Body of pancreas (tissue), 4 donors: ENCODE data around the gene ZNF749. TPM values are rescaled to one million over a fixed set of nuclear protein-coding genes. Genes with fewer than 3 reads are reported as not detected.
"Not testable (repeated sequence)": the region's sequence is repeated elsewhere in the genome, so short reads cannot be mapped to it uniquely, and the experiment has no call there.

Experiments
- ATAC-seq: fragments of 150-250 bp; one replicate; pipeline ENCODE4 v1.9.1; 2016
- DNase-seq, 4 donors: peaks; one replicate each; pipeline ENCODE4 v3.0.0-alpha.2; 2019
- H3K27ac ChIP-seq, 4 donors: fragments of 200-600 bp; sonication (generic); 1 replicate in 3 of 4; 2 replicates in 1 of 4; pipeline versions ENCODE4 v1.5.1 to v1.6.1; 2016 to 2019; ENCODE audit warnings: mild to moderate bottlenecking in 1 of 4, mixed read lengths in 1 of 4, moderate library complexity in 1 of 4
- H3K27me3 ChIP-seq, 2 donors: fragments of 200-600 bp; sonication (generic); one replicate each; pipeline ENCODE4 v1.6.0; 2016; ENCODE audit warnings: mild to moderate bottlenecking in 1 of 2
- H3K36me3 ChIP-seq, 2 donors: fragments of 200-600 bp; sonication (generic); replicated peaks in 1 of 2; 2 replicates each; pipeline ENCODE4 v1.5.1; 2016; ENCODE audit warnings: low read depth in 2 of 2; ENCODE audit not compliant: insufficient read depth in 1 of 2
- H3K4me1 ChIP-seq: fragments of 200-600 bp; sonication (generic); one replicate; pipeline ENCODE4 v1.6.0; 2016
- H3K4me3 ChIP-seq, 2 donors: fragments of 200-600 bp; sonication (generic); 1 replicate in 1 of 2; 2 replicates in 1 of 2; pipeline ENCODE4 v1.5.1; 2016 to 2019
- H3K9me3 ChIP-seq, 3 donors: fragments of 200-600 bp; sonication (generic); 1 replicate in 2 of 3; 2 replicates in 1 of 3; pipeline ENCODE4 v1.5.1; 2016
- CTCF ChIP-seq, 7 experiments: fragments of 450-650 bp in 4 of 7; fragments of 200-600 bp in 3 of 7; sonication (generic) in 3 of 7; IDR thresholded peaks; one replicate each; pipeline ENCODE4 v1.5.1; 2016 to 2019; ENCODE audit warnings: antibody characterized with exemption in 7 of 7
- POLR2A ChIP-seq, 3 donors: fragments of 450-650 bp; IDR thresholded peaks; one replicate each; pipeline ENCODE4 v1.6.1; 2016; ENCODE audit warnings: antibody characterized with exemption in 3 of 3, mild to moderate bottlenecking in 2 of 3
- WGBS, 2 donors: methylation state at CpG; one replicate each; pipeline ENCODE4 v1.1.5; 2017; 5-methylcytosine and 5-hydroxymethylcytosine counted together
- intact Hi-C: fragments of 100-400 bp; cut with DNase I; formaldehyde crosslinking; loops from one replicate; pipeline ENCODE4 v1.15.1; 2023
- small RNA-seq: library from RNA; depleted of rRNA; stranded (forward); fragments of <200 nt; gene quantifications from one replicate; pipeline ENCODE3, GENCODE V24; 2016
- total RNA-seq, 2 donors: library from RNA; depleted of rRNA; stranded (reverse); fragments of >200 nt; gene quantifications; one replicate each; pipeline ENCODE4 v1.1.0, GENCODE V29; 2016

Gene ZNF749
- total RNA-seq, 2 donors from 2014 or later: 1.8 to 17.8 TPM

- intact Hi-C loops, H3K4me1 ChIP-seq, H3K27me3 ChIP-seq, H3K36me3 ChIP-seq: not testable (repeated sequence)
- DNase-seq (peak; percentile 93 to 96 (median 94)), ATAC-seq (peak; percentile 98)
- peak within 1 kb of the TSS; percentile 58 to 59 for H3K4me3 ChIP-seq
- TF ChIP-seq CTCF (IDR thresholded peaks at IDR 0.05) (peak in 3 of 7 experiments; percentile 5 to 20 (median 12)), POLR2A (IDR thresholded peaks at IDR 0.05) (peak; percentile 45 to 84 (median 81))
- H3K9me3 ChIP-seq: peaks cover 0 to 18% (median 0%) of the 10 kb centered on the region in 3 donors
- 0 to 2% methylated on average over 24 to 50 of the region's 69 CpGs for WGBS, 2 donors
- H3K27ac ChIP-seq: peak within 1 kb of the TSS; percentile 17 to 80 (median 76)
Measured at GRCh38 chr19:57487477-57488298, 52.6 kb downstream of the ZNF749 start, which contains the start of gene ZNF419. Gene ZNF419, plus strand, starts transcription at chr19:57487750. Its CDS starts 201 bp downstream, at chr19:57487951.

GRCh38 chr19:57488299-57488644 lies 53.1 kb downstream of the ZNF749 start:
- DNase-seq, intact Hi-C loops, H3K27me3 ChIP-seq, H3K4me3 ChIP-seq, ATAC-seq, H3K36me3 ChIP-seq, H3K27ac ChIP-seq, H3K4me1 ChIP-seq: not testable (repeated sequence)
- H3K9me3 ChIP-seq: peaks cover 0 to 23% (median 0%) of the 10 kb centered on the region in 3 donors
- WGBS, 2 donors: 0% methylated on average over 1 of the region's 1 CpG; no CpG with 5 or more reads in 1 of the 2 donors

Small RNAs within 50 kb of the gene (small RNA-seq; reads per million reads assigned to genes)
- not detected for gene VN1R107P

Other genes with a start within 250 kb of the ZNF749 start
- gene ZNF264, start 243.8 kb upstream of the ZNF749 start, total RNA-seq: 10 to 100 TPM; 17.1 to 35.0 TPM
- gene AURKC, start 204.3 kb upstream of the ZNF749 start, total RNA-seq: not detected
- 10 to 100 TPM in 1 of 2 donors, 1 to 10 TPM in 1; 8.8 to 13.8 TPM for gene ZNF805, start 194.7 kb upstream of the ZNF749 start, total RNA-seq
- gene ZNF460, start 154.8 kb upstream of the ZNF749 start, total RNA-seq: 10 to 100 TPM; 22.7 to 30.1 TPM
- gene ZNF543, start 114.9 kb upstream of the ZNF749 start, total RNA-seq: 1 to 10 TPM in 1 of 2 donors, under 1 TPM in 1; 0.33 to 3.9 TPM
- 1 to 10 TPM; 2.9 to 4.0 TPM for gene ZNF304, start 84.1 kb upstream of the ZNF749 start, total RNA-seq
- 1 to 10 TPM; 2.6 to 8.6 TPM for gene TRAPPC2B, start 71.8 kb upstream of the ZNF749 start, total RNA-seq
- 1 to 10 TPM in 1 of 2 donors, not detected in 1; 3.9 TPM for gene ZNF547, start 71.8 kb upstream of the ZNF749 start, total RNA-seq
- 1 to 10 TPM; 6.6 to 7.5 TPM for gene ZNF548, start 45.5 kb upstream of the ZNF749 start, total RNA-seq
- gene ZNF17, start 24.2 kb upstream of the ZNF749 start, total RNA-seq: 1 to 10 TPM; 3.6 to 9.1 TPM
- gene VN1R1, start 21.8 kb downstream of the ZNF749 start, total RNA-seq: under 1 TPM in 1 of 2 donors, not detected in 1; 0.78 TPM
- gene ZNF772, start 42.2 kb downstream of the ZNF749 start, total RNA-seq: 1 to 10 TPM; 2.9 to 7.9 TPM
- 10 to 100 TPM in 1 of 2 donors, 1 to 10 TPM in 1; 8.6 to 21.3 TPM for gene ZNF419, start 52.4 kb downstream of the ZNF749 start, total RNA-seq
- 1 to 10 TPM; 1.6 to 2.0 TPM for gene ZNF773, start 64.6 kb downstream of the ZNF749 start, total RNA-seq
- gene ZNF549, start 92.0 kb downstream of the ZNF749 start, total RNA-seq: 1 to 10 TPM in 1 of 2 donors, under 1 TPM in 1; 0.66 to 2.3 TPM
- gene ZNF550, start 124.5 kb downstream of the ZNF749 start, total RNA-seq: 1 to 10 TPM; 4.9 to 5.7 TPM
- gene ZNF416, start 143.6 kb downstream of the ZNF749 start, total RNA-seq: 1 to 10 TPM in 1 of 2 donors, under 1 TPM in 1; 0.66 to 2.1 TPM
- gene ZIK1, start 148.8 kb downstream of the ZNF749 start, total RNA-seq: 1 to 10 TPM in 1 of 2 donors, under 1 TPM in 1; 0.78 to 3.3 TPM
- gene ZNF530, start 164.6 kb downstream of the ZNF749 start, total RNA-seq: 1 to 10 TPM in 1 of 2 donors, under 1 TPM in 1; 0.78 to 2.6 TPM
- 10 to 100 TPM in 1 of 2 donors, 1 to 10 TPM in 1; 6.6 to 10.9 TPM for gene ZNF134, start 178.9 kb downstream of the ZNF749 start, total RNA-seq
- gene ZNF211, start 197.8 kb downstream of the ZNF749 start, total RNA-seq: 1 to 10 TPM; 3.6 to 9.9 TPM
- gene ZSCAN4, start 233.6 kb downstream of the ZNF749 start, total RNA-seq: not detected
- 1 to 10 TPM; 2.3 to 2.9 TPM for gene ZNF551, start 246.7 kb downstream of the ZNF749 start, total RNA-seq